GM19463 (cell line): Measurements from ENCODE around the gene NT5E.

Experiments
- ATAC-seq: cut with Tn5 transposase; IDR thresholded peaks from one replicate; pipeline ENCODE4 v1.9.1; 2021; ENCODE audit warnings: mild to moderate bottlenecking, moderate library complexity; ENCODE audit not compliant: unreplicated experiment

NT5E gene

GRCh38 chr6:85421181-85421580, 28.7 kb upstream of the NT5E start:
- no peak for ATAC-seq

- no peak for ATAC-seq
These were observed 27.9 kb upstream of the NT5E start for GRCh38 chr6:85421972-85422371.

GRCh38 chr6:85422996-85423395, 26.9 kb upstream of the NT5E start:
- no peak for ATAC-seq

DNA sequence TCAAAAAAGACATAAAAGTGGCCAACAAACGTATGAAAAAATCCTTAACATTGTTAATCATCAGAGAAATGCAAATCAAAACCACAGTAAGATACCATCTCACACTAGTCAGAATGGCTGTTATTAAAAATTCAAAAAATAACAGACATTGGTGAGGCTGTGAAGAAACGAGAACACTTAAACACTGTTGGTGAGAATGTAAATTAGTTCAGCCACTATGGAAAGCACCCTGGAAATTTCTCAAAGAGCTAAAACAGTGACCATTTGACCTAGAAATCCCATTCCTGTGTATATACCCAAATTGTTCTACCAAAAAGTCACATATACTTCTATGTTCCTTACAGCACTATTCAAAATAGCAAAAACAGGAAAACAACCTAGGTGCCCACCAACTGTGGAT, 24.9 kb upstream of the NT5E start:
- ATAC-seq: peak; percentile 76

GRCh38 chr6:85425997-85426396, 23.9 kb upstream of the NT5E start:
- no peak for ATAC-seq

GRCh38 chr6:85428486-85428885, 21.4 kb upstream of the NT5E start:
- ATAC-seq: no peak

GRCh38 chr6:85429346-85429745, 20.5 kb upstream of the NT5E start:
- no peak for ATAC-seq

DNA sequence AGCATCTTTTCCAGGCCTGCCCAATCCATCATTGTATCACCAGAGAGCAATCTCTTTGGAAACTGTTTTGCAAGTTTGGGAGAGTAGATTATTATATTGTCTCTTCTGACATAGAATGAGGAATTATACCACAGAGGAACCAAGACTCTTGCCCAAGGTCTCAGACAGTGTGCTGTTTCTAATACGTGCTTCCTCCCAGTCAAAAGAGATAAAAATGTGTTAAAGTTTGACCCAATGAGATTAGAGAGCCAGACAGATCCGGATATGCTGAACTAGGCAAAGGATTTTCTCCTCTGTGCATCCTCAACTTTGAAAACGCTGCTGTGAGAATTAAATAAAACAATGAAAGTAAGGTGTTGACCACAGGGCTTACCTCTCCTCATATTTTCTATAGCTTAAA, 18.6 kb upstream of the NT5E start:
- ATAC-seq: no peak

GRCh38 chr6:85432554-85432953, 17.3 kb upstream of the NT5E start:
- no peak for ATAC-seq

GRCh38 chr6:85435851-85436250, 14.0 kb upstream of the NT5E start:
- ATAC-seq: no peak

- no peak for ATAC-seq
These were observed 13.5 kb upstream of the NT5E start for GRCh38 chr6:85436411-85436810.

GRCh38 chr6:85436939-85437495, 12.9 kb upstream of the NT5E start:
- no peak for ATAC-seq

GRCh38 chr6:85443349-85444117, 6.3 kb upstream of the NT5E start:
- ATAC-seq: no peak

- peak; percentile 34 for ATAC-seq
These were observed 480 bp upstream of the NT5E start for GRCh38 chr6:85449388-85449817.

- no peak for ATAC-seq
These were observed 1.9 kb downstream of the NT5E start for GRCh38 chr6:85451565-85452306.

GRCh38 chr6:85452441-85452881, 2.6 kb downstream of the NT5E start:
- ATAC-seq: no peak

DNA sequence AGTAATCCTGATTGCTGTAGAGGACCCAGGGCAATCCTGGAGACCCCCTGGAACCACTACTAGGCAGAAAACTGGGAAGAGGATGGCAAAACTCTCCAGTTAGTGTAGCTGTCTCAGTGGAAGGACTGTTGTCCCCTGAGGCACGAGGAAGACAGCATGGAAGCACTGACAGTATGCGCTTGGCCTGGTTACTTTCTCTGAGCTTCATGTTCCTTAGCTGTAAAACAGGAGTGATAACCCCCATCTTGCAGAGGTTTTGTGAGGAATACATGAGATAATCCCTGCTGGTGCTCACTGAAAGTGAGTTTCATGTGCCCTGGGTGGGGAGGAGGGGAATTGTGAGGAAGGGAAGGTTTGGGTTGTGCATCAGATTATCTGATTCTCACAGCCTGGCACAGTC, 3.2 kb downstream of the NT5E start:
- no peak for ATAC-seq

DNA sequence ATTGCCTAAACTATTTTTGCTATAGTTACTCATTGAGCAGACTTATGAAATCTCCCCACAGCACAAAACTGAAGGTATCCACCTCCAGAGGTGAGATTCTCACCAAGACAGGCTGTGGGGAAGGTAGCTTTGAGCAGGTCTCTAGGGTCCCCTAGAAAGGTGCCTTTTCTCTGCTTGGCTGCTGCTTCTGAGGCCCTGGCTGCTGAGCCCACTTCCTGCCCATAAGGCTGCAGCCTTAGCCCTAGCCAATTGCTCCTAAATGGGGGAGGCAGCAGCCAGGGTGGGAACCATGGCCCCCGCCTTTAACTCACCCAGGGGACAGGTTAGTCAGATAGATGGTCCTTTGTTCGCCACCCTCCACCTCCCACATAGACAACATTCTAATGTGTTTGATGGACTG, 3.6 kb downstream of the NT5E start:
- no peak for ATAC-seq

GRCh38 chr6:85455471-85456026, 5.7 kb downstream of the NT5E start:
- ATAC-seq: no peak

GRCh38 chr6:85456782-85457181, 6.9 kb downstream of the NT5E start:
- no peak for ATAC-seq

GRCh38 chr6:85458184-85458583, 8.3 kb downstream of the NT5E start:
- no peak for ATAC-seq

DNA sequence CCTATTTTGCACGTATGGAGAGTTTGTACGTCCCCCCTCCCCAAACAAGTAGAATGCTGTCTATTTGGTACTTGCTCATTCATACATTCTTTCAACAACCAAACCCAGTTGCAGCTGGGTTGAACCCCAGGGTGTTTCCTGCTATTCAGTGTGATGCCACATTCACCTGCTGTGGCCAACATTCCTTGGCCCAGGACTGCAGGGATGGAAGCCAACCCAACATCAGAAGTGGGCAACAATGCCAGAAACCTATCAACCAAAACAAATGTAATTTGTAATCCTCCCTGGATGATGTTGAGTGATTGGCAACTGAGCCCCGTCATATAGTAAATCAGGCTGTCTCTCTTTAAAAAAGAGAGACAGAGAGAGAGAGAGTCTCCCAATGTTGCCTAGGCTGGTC, 8.9 kb downstream of the NT5E start:
- ATAC-seq: no peak
